CD4-positive, alpha-beta T cell treated with Interleukin-12 subunit alpha and Interleukin-12 subunit beta, for 1 hour (primary cell): ENCODE data around the gene LARP1.
"Not testable (repeated sequence)": the region's sequence is repeated elsewhere in the genome, so short reads cannot be mapped to it uniquely, and the experiment has no call there.

ENCODE experiments used
- DNase-seq: peaks from one replicate; pipeline ENCODE4 v3.0.0-alpha.2; 2020

Gene LARP1

DNA sequence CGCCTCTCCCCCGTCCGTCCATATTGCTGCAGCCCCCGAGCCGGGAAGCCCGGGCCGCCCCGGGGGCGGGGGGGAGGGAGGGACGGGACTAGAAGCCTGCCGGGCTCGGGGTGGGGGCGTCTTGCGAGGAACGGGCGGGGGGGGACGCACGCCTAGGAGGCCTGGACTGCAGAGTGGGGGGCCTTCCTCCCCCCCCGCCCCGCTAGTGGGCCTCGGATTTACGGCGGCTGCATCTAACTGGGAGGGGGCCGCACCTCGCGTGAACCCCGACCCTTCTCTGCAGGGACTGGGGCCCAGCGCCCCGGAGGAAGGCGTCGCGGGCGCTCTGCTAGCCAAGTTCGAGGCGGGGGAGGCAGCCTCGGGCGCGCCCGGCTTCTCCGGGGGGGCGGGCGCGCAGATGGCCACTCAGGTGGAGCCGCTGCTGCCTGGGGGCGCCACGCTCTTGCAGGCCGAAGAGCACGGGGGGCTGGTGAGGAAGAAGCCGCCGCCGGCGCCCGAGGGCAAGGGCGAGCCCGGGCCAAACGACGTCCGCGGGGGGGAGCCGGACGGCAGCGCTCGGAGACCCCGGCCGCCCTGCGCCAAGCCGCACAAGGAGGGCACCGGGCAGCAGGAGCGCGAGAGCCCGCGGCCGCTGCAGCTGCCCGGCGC is at the start of gene LARP1:
TSS of gene LARP1 (plus strand) at position 17 of the 648 bp plus-strand sequence. CDS start at position 398, 381 bp downstream.
- no peak for DNase-seq

DNA sequence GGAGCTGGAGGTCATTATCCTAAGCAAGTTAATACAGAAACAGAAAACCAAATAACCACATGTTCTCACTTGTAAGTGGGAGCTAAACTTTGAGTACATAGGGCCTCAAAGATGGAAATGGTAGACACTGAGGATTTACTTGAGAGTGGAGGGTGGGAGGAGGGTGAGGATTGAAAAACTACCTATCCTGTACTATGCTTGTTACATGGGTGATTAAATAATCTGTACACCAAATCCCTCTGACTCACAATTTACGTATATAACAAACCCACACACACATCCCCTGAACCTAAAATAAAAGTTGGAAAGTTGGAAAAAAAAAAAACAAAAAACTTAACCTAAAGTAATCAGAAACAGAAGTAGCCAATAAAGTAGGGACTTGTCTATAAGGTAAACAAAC is 48.8 kb upstream of the LARP1 start:
- no peak for DNase-seq

DNA sequence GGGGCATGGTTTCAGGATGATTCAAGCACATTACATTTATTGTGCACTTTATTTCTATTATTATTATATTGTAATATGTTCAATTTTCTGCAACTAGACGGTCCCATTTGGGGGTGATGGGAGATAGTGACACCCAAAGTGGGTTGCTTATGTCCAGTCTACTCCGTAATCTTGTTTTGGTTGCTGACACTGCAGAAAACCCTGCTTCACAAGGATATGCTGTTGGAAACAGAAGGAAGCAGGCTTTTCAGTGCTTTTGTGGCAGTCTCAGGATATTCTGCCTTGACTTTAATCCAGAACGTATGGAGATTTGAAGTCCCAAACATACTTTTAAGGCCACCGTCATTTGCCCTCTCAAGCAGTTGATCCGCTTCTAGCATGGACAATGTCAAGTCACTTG is 47.5 kb upstream of the LARP1 start:
- DNase-seq, result no peak

DNA sequence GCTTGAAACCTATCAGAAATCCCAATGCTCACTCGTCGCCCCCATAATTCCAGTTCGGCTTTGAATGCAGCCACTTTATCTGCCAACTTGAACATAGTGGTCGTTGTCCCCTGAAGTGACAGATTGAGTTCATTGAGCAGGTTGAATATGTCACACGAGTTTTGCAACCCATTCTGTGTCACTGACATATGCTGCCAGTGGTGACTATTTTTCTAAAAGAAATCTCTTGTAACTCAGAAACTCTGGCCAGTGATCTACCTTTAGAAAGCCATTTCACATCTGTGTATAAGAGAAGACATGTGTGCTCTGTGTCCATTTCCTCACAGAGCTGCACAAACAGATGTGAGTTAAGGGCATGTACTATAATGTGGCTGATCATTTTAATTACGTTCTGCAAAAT is 47.0 kb upstream of the LARP1 start:
- no peak for DNase-seq

DNA sequence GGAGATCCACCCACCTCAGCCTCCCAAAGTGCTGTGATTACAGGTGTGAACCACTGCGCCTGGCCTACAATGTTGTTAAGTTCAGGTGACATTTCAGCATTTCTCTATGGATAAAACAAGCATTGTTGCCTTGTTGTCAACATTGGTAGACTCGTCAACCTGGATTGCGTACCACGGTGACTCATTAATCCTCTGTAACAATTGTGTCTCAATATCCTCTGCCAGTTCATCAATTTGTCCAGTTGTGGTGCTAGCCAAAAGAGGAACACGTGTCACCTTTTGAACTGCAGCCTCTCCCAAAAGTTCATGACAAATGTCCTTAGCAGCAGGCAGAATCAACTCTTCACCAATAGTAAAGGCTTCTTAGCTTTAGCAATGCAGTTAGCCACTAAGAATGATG is 46.3 kb upstream of the LARP1 start:
- no peak for DNase-seq

DNA sequence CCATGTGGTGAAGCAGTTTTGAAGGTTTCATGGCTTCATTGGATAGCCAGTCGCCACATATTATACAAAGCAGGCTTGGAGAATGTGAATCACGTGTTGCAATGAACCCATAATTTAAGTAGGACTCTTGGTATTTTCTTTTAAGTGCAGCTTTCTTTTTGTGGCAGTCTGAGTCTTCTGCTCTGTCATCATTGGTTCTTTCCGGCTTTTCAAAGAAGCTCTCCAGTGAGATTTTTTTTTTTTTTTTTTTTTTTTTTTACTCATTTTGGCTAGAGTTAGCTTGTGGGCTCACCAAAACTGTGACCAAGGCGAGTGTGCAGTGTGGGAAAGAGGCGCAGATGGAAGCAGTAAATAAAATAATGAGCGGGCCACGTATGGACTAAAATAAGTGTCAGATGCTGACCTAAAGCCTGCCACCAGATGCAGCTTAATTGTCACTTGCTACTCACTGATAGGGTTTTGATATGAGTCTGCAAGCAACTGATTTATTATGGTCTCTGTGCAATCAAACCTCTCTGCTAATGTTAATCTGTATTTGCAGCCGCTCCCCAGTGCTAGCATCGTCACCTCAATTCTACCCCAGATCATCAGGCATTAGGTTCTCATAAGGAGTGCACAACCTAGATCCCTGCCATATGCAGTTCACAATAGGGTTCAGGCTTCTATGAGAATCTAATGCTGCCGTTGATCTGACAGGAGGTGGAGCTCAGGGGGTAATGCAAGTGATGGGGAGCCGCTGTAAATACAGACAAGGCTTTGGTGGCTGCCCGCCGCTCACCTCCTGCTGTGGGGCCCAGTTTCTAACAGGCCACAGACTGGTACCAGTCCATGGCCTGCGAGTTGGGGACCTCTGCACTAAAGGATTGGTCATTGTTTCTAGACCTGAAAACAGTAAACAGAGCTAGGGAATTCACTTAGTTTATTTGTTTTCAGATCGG is 45.5 kb upstream of the LARP1 start:
- DNase-seq, result no peak

DNA sequence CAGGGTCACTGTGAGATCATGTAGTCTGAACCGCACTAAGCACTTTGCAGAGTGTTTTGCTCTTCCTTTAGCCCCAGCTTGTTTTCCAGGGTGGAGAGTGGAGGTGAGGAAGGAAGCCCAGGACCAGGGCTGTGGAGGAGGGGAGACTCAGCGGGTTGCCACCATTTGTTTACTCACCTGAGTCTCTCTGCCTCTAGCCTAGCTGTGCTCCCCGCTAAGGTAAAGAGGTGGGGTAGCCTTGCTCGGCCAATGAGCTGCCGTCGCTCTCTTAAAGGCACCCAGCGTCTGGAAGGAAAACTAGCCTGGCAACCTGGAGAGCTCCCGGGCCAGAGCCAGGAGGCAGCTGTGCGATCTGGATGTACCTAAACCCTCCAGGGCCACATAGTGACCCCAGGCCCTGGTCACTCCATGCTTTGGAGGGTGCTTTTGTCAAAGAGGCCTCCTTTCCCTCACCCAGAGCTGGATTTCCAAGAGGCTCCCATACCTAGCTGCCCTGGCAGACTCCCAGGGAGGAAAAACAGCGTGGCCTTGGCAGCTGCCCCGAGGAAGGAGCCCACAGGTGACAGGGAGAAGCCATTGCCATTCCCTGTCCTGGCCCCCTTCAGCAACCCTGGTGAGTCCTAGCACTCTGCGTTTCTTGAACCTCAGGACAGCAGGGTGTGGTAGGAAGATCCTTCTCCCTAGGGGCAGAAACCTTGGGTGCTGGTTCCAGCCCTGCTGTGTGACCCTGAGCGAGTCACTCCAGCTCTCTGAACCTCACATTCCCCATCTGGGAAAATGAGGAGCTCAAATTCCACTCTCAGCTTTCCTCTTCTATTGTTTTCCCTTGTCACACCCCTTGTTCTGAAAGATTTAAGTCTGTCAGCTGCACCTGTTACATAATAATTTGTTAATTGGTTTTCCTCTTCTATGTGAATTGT is 42.4 kb upstream of the LARP1 start:
- no peak for DNase-seq

DNA sequence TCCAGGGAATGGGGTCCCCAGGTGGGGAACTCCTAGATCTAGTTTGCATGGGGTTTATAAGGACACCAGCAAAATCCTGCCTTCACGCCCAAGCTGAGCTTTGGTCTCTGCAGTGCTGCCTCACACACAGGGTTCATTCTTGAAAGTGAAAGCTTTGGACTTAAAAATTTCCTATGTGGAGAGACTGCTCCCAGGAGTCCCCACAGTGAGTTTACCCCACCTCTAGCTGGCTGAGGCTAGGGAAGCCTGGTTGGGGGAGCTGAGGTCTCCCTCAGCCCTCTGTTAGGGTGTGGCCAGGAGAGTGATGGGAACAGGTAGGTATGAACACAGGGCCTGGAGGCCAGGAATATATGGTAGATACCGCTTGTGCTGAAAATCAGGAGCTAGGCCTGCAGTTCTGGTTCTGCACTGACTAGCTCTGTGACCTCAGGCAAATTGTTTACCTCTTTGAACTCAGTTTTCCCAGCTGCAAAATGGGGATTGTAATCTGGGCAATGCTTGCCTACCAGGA is 41.5 kb upstream of the LARP1 start:
- no peak for DNase-seq

DNA sequence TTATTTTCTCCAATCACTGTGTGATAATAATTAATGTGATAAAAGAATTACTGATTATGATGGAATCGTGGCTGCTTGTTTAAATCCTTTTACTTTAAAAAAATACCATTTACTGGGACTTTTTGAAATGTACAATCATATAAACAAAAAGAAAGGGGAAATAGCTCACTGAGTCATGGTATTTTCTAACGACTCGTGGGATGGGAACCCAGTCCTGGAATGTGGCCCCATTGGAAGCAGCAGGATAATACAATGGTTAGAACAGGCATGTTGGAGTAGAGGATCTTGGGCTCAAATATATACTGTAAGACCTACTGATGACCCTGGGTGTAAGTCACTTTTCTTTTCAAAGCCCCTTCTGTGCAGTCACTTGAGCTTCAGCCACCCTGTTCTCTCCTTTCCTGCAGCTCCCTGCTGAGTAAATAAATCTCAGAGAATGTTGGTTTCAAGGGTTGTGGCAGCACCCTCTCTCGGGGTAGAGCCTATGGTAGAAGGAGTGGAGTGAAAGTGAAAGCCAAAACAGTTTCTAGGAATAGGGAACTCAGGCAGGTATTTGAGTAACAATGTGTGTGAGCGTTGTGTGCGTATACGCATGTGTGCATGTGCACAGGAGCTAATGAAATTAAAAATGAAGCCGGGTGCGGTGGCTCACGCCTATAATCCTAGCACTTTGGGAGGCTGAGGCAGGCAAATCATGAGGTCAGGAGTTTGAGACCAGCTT is 40.8 kb upstream of the LARP1 start:
- peak; percentile 3 for DNase-seq

DNA sequence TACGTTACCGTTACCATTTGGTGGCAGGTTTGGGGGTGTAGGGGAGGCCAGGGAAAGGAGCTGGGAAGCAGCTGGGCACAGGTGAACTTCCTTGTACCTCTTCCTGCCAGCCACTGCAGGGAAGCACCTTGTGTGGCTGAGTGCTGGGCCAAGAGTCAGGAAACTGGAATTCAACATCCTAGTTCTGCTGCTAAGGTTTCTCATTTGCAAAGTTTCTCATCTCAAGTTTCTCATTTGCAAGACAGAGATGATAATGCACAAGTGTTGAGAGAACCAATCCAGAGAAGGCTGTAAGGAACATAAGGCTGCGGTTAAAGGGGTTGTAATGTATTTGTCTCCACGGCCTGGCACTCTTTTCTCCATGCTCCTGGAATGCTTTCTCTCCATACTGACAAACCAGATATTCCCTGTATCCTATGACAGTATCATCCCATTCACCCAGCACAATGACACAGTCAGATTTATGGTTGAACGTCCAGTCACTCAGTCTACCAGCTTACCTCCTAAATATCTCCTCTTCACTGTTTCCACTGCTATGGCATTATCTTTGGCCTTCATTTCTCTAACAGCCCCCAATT is 33.6 kb upstream of the LARP1 start:
- DNase-seq, result no peak

DNA sequence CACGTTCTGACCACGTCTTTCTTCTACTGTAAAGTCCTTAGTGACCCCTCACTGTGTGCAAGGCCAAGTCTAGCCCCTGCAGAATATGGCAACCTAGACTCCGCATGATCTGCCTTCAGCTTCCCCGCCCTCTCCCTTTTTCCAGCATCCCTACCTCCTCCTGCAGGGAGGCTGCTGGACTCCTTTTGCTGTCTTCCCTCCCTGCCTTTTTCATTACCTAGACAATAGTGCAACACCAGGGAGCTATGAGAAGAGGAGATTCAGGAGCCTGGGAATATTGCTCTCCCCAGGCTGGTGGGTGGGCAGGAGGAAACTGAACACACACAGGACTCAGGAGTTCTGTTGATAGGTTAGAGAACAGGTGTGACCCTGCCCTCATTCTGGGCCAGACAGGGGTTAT is 33.1 kb upstream of the LARP1 start:
- DNase-seq, result no peak

DNA sequence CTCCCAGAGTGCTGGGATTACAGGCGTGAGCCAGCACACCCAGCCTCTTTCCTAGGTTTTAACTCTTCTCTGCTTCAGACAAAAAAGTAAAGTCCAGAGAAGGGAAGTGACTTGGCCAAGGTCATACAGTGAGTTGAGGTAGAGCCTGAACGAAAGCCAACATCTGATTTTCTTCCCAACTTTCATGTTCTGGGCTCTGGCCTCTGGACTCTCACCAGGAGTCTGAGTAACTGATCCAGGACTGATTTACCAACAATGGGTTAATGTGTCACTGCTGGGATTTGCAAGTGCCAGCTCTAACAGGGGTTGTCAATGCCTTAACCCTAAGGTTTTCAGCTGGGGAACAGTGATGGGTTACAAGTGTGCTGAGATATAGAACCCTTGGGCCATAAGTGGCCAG is 32.2 kb upstream of the LARP1 start:
- DNase-seq, result no peak

DNA sequence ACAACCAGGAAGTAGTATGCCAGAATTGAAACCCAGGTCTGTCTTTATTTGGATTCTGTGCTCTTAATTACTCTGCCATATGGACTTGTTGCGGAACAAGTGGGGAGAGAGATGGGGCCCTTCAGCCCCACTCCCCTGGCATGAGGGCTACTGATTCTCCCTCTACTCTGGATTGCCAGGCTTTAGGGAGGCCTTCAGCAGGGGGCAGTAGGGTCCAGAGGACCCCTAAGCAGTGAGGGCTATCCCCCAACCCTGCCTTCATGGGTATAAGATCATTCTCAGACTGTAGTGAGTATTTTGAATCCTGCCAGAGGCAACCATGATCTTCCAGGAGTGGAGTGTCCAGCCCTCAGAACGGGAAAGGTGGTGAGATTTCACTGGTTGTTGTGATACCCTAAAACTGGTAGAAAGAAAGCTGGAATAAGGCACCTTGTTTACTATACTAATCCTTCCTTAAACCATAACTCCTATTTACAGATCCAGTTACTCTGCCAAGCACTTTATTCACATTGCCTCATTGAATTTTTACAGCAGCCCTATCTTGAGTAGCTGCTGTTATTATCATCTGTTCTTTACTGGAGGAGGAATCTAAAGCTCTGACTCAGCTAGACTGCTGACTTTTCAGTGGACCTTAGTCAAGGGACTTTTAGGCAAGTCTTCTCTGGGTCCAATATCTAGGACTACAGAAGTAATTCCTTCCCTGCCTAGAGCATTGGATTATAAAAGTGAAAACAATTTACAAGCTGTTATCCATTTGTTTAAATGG is 31.3 kb upstream of the LARP1 start:
- DNase-seq, result no peak

DNA sequence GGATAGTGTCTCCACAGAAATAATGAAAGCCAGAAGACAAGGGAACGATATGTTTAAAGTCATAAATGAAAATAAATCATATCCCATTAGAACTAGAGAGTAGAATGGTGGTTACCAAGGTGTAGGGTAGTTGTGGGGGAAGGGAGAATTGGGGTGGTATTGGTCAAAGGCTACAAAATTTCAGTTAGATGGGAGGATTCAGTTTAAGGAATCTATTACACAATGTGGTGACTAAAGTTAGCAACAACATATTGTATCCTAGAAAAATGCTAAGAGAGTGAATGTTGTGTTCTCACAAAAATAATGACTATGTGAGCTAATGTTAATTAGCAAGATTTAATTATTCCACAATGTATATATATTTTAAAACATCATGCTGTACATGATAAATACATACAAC is 27.8 kb upstream of the LARP1 start:
- no peak for DNase-seq

DNA sequence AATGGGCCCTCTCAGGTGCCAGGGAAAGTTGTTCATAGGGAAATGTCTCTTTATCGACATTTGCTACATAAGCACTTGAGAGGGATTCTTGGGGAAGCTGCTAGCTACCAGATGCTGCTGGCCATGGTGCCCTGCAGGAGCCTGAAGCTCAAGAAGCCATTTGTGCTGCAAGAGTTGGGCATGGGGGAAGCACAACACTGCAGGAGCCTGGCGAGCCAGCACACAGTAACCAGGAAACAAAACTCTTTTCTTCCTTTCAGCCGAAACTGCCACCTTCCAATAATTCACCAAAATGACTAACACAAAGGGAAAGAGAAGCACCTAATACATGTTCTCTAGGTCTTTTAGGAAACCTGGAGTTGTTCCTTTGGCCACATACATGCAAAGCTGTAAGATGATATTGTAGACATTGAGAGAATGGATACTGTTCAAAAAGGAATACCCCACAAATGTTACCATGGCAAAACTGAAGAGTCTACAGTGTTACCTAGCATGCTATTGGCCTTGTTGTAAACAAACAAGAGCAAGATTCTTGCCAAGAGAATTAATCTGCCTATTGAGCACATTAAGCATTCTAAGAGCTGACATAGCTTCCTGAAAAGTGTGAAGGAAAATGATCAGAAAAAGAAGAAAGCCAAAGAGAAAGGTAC is 26.1 kb upstream of the LARP1 start:
- no peak for DNase-seq

DNA sequence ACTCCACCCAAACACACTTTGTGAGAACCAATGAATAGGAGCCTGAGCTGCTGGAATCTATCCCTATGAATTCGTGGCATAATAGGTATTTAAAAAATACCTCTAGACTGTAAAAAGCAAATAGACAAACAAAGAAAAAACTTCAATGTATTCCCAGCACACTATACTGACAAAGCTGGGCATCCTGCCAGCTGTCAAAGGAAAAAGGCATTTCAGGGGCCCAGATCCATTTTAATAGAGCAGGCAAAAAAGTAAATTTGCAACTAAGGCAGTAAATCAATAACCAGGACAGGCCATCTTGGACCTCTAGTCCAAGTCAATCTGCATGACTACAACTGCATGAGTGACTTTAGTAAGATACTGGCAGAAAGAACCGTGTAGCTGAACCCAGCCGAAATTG is 25.6 kb upstream of the LARP1 start:
- DNase-seq, result no peak

DNA sequence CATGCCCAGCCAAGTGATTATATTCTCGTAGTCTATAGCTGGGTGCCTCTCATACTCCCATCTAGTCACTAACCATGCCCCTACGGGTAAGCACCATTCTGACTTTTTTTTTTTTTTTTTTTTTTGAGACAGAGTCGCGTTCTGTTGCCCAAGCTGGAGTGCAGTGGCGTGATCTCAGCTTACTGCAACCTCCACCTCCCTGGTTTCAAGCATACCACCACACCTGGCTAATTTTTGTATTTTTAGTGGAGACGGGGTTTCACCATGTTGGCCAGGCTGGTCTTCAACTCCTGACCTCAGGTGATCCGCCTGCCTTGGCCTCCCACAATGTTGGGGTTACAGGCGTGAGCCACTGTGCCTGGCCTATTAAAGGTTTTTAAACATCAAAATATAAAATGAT is 24.4 kb upstream of the LARP1 start:
- not testable (repeated sequence) for DNase-seq

DNA sequence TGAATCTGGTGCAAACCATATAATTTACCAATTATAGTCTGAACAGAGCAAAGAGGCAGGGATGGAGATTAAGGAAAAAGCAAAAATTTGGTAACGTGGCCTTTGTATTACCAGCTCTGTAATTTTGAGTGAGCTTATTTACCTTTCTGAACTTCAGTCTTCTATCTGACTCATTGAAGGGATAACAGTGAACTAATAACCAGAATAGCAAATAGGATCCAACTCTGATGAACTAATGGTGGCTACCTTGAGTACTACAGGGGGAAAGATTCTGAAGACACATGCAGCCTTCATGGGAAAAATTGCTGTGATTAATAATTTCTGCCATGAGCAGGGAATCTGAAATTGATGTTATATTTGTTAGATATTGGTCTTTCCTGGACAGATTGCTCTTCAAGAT is 23.0 kb upstream of the LARP1 start:
- no peak for DNase-seq

DNA sequence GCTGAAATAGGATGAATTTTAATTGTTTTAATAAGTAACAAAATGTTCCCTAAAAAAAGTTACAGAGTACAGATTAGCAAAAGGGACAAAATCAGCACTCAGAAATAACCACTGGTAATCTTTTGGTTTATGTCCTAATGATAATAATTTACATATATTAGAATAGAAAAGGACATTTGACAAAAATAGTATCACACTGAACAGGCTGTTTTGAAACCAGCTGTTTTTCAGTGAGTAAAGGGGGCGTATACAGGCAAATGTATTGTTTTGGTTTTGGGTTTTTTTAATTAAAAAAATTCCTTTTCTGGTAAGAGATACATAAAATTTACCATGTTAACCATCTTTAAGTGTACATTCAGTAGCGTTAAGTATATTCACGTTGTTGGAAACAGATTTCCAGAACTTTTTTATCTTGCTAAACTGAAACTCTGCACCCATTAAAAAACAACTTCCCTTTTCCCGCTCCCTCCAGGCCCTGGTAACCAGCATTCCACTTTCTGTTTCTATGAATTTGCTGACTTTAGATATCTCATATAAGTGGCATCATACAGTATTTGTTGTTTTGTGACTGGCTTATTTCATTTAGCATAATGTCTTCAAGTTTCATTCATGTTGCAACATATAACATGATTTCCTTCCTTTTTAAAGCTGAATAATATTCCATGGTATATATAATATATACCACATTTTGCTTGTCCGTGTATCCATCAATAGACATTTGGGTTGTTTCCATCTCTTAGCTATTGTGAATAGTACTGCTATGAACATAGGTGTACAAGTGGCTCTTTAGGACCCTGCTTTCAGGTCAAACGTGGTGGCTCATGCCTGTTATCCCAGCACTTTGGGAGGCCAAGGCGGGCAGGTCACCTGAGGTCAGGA is 20.6 kb upstream of the LARP1 start:
- no peak for DNase-seq

DNA sequence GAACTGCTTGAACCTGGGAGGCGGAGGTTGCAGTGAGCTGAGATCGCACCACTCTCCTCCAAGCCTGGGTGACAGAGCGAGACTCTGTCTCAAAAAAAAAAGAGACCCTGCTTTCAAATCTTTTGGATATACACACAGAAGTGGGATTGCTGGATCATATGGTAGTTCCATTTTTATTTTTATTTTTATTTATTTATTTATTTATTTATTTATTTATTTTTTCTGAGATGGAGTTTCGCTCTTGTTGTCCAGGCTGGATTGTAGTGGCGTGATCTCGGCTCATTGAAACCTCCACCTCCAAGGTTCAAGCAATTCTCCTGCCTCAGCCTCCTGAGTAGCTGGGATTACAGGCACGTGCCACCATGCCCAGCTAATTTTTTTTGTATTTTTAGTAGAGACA is 19.8 kb upstream of the LARP1 start:
- DNase-seq, result not testable (repeated sequence)
